Activated B cell treated with CpG ODN at 0.5 μM for 24 hours (primary cell): ENCODE data around the gene GNLY. TPM values are rescaled to one million over a fixed set of nuclear protein-coding genes. Genes with fewer than 3 reads are reported as not detected.

Source experiments
- ATAC-seq: fragments of 200-7000 bp; cut with Tn5 transposase; one replicate; pipeline ENCODE4 v1.10.0; 2021; ENCODE audit warnings: low read depth, mild to moderate bottlenecking, moderate library complexity
- CTCF ChIA-PET: fragments of 350-600 bp; sonication (Branson Sonifier 250); formaldehyde crosslinking; loops from one replicate; lab custom pipeline; 2021; ENCODE audit warnings: antibody characterized with exemption; lab: Charles Lee
- POLR2A ChIA-PET: fragments of 350-600 bp; sonication (Branson Sonifier 250); formaldehyde crosslinking; loops from one replicate; lab custom pipeline; 2021; ENCODE audit warnings: antibody characterized with exemption; lab: Charles Lee
- DNase-seq: peaks from one replicate; pipeline ENCODE4 v3.0.0; 2022
- H3K27ac Mint-ChIP-seq: one replicate; pipeline ENCODE4 v1.8.0; 2020; ENCODE audit warnings: mixed read lengths
- H3K27me3 Mint-ChIP-seq: one replicate; pipeline ENCODE4 v1.8.0; 2021; ENCODE audit warnings: mixed read lengths
- H3K36me3 Mint-ChIP-seq: one replicate; pipeline ENCODE4 v1.8.0; 2021; ENCODE audit warnings: low read depth, mixed read lengths
- H3K4me1 Mint-ChIP-seq: one replicate; pipeline ENCODE4 v1.8.0; 2021; ENCODE audit warnings: mixed read lengths
- H3K4me3 Mint-ChIP-seq: one replicate; pipeline ENCODE4 v1.8.0; 2020; ENCODE audit warnings: mild to moderate bottlenecking, mixed read lengths
- H3K9me3 Mint-ChIP-seq: one replicate; pipeline ENCODE4 v1.8.0; 2020; ENCODE audit warnings: mixed read lengths
- intact Hi-C: fragments of 100-400 bp; cut with micrococcal nuclease; formaldehyde crosslinking; loops from one replicate; pipeline ENCODE4 v1.15.1; 2024
- total RNA-seq: library from RNA; stranded (reverse); gene quantifications from 2 replicates; pipeline ENCODE4 v1.2.3, GENCODE V29; 2022
- TF ChIP-seq, protein P1 (sequence below): fragments of 200-600 bp; IDR thresholded peaks from one replicate; pipeline ENCODE4 v1.8.0; 2022; ENCODE audit warnings: antibody characterized with exemption, mild to moderate bottlenecking

GNLY gene
- total RNA-seq, 1 donor from 2014 or later, result 1.8 TPM

DNA sequence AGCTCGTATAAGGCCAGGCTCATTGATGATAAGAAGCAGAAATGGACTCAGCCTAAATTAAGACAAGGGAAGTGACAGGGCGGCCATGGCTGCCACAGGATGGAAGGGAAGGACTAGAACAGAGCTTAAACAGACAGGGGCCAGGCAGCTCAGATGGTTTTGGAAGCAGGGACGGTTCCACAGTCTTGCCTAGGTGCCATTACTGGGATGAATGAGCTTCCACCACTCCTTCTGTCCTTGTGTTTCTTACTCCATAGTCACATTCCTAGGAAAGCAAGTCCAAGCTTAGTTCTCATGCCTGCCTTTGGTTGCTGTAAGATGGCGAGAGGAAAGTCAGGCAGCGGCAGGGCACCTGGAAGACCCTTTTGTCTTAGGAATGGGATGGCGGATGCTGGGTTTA, 11.9 kb downstream of the GNLY start:
- ATAC-seq, result no peak
- Mint-ChIP-seq H3K9me3 (no peaks in the 10 kb centered on the region), H3K36me3 (no peaks in the 10 kb centered on the region), H3K27me3 (no peaks in the 10 kb centered on the region), H3K27ac (no peak overlapping the region), H3K4me3 (no peak overlapping the region), H3K4me1 (peaks cover 46% of the 10 kb centered on the region)
- intact Hi-C loops, result loop anchor here (1.0 kb wide), 1 partner anchor 314 kb away; no protein-coding TSS in a partner anchor
- TF ChIP-seq, protein P1, sequence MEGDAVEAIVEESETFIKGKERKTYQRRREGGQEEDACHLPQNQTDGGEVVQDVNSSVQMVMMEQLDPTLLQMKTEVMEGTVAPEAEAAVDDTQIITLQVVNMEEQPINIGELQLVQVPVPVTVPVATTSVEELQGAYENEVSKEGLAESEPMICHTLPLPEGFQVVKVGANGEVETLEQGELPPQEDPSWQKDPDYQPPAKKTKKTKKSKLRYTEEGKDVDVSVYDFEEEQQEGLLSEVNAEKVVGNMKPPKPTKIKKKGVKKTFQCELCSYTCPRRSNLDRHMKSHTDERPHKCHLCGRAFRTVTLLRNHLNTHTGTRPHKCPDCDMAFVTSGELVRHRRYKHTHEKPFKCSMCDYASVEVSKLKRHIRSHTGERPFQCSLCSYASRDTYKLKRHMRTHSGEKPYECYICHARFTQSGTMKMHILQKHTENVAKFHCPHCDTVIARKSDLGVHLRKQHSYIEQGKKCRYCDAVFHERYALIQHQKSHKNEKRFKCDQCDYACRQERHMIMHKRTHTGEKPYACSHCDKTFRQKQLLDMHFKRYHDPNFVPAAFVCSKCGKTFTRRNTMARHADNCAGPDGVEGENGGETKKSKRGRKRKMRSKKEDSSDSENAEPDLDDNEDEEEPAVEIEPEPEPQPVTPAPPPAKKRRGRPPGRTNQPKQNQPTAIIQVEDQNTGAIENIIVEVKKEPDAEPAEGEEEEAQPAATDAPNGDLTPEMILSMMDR, result no peak
- ChIA-PET CTCF (interaction anchor here (0.9 to 5.7 kb wide), 7 partner anchors 22 to 352 kb away, joined by 3 to 82 read pairs (median 8); partner anchors contain the start of genes ELMOD3 and RETSAT), POLR2A (interaction anchor here (0.7 to 1.8 kb wide), 2 partner anchors 58 to 288 kb away, joined by 3 to 7 read pairs; partner anchors contain the start of gene SH2D6)
- DNase-seq, result no peak

DNA sequence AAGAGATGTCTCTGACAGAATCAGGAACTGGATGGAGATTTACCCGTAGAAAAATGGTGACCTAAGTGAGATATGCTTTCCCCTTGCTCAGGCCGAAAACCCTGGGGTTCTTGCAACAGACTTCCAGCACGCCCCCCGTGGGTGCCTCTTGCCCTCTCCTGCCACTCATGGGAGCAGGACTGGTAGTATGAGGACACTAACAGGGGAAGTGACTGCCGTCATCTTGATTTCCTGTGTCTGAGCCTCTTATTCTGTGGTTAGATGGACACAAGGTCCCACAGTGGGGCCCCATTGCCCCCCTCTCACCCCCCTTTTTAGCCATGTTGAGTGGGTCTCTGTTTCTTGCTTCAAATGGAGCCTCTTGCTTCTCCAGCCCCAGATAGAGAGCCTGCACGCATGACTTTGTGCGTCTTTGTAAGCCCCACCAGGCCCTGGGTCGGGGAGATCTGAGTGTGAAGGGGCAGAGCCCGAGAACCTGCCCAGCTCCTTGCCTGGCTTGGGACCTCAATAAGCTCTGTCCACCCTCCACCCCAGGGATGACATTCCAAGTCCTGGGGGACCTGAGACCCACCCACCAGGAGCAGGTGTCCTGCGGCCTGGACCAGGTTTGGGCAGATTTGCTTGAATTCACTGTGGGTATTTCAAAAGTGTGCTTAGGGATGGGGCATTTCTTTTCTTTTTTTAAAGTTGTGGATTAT, 12.6 kb downstream of the GNLY start:
- TF ChIP-seq, protein P1, result no peak
- CTCF ChIA-PET, result interaction anchor here (1.0 to 5.7 kb wide), 8 partner anchors 14 to 287 kb away, joined by 3 to 82 read pairs (median 6); no protein-coding TSS in a partner anchor
- H3K27me3 Mint-ChIP-seq, result peaks cover 4% of the 10 kb centered on the region
- POLR2A ChIA-PET, result interaction anchor here (0.7 to 1.8 kb wide), 2 partner anchors 59 to 288 kb away, joined by 3 to 7 read pairs; partner anchors contain the start of gene SH2D6
- no peak for DNase-seq
- no peak overlapping the region for H3K4me3 Mint-ChIP-seq
- no peaks in the 10 kb centered on the region for H3K9me3 Mint-ChIP-seq
- H3K4me1 Mint-ChIP-seq, result peaks cover 46% of the 10 kb centered on the region
- no peak overlapping the region for H3K27ac Mint-ChIP-seq
- intact Hi-C loops, result loop anchor here (1.0 kb wide), 5 partner anchors 27 to 314 kb away; no protein-coding TSS in a partner anchor
- ATAC-seq, result no peak
- H3K36me3 Mint-ChIP-seq, result no peaks in the 10 kb centered on the region

DNA sequence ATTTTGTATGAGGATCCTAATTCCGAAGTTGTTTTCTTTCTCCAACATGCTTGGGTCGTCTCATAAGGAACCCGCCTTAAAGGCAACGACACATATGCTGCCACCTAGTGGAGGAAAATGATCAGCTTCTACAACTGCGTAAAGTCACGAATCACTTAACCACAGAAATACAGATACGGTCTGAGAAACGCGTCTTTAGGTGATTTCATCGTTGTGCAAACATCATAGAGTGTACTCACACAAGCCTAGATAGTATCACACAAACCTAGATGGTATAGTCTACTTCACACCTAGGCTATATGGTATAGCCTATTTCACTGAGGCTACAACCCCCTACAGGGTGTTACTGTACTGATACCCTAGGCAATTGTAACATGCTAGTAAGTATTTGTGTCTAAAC, 13.1 kb downstream of the GNLY start:
- POLR2A ChIA-PET, result interaction anchor here (1.8 kb wide), 1 partner anchor 289 kb away, joined by 7 read pairs; the partner anchor contains the start of gene SH2D6
- no peaks in the 10 kb centered on the region for H3K9me3 Mint-ChIP-seq
- intact Hi-C loops, result loop anchor here (1.0 kb wide), 4 partner anchors 28 to 287 kb away; no protein-coding TSS in a partner anchor
- H3K27me3 Mint-ChIP-seq, result peaks cover 4% of the 10 kb centered on the region
- H3K36me3 Mint-ChIP-seq, result no peaks in the 10 kb centered on the region
- H3K4me1 Mint-ChIP-seq, result peaks cover 44% of the 10 kb centered on the region
- ATAC-seq (peak; percentile 66), DNase-seq (no peak)
- CTCF ChIA-PET, result interaction anchor here (0.6 to 5.7 kb wide), 9 partner anchors 13 to 285 kb away, joined by 3 to 82 read pairs (median 4); no protein-coding TSS in a partner anchor
- TF ChIP-seq, protein P1, result peak; percentile 84
- no peak overlapping the region for H3K27ac Mint-ChIP-seq
- H3K4me3 Mint-ChIP-seq, result no peak overlapping the region

DNA sequence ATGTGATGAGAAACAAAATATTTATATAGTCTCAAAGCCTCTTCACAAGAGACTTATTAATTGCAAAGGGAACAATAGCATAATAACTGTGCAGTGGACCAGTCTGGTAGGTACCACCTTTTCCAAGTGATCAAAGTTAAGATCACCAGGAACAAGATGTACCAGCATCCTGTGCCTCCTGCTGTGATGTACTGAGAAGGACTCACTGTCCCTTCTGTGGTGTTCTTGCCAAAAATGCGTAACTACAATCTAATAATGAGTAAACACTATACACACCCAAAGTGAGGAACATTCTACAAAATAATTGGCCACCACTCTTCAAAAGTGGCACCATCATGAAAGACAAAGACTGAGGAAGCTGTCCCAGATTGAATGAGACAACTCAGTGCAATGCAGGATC, 14.5 kb downstream of the GNLY start:
- intact Hi-C loops, result no loop called here

More for the DNA sequence above, 14.5 kb downstream of the GNLY start:
- DNase-seq, result no peak
- CTCF ChIA-PET, result interaction anchor here (0.7 to 5.7 kb wide), 6 partner anchors 11 to 72 kb away, joined by 3 to 82 read pairs (median 6); no protein-coding TSS in a partner anchor
- Mint-ChIP-seq H3K4me1 (peaks cover 36% of the 10 kb centered on the region), H3K9me3 (no peaks in the 10 kb centered on the region), H3K4me3 (no peak overlapping the region), H3K36me3 (no peaks in the 10 kb centered on the region), H3K27ac (no peak overlapping the region), H3K27me3 (peaks cover 4% of the 10 kb centered on the region)
- no peak for ATAC-seq
- TF ChIP-seq, protein P1, result no peak
- POLR2A ChIA-PET, result no interaction called here
